Mammary epithelial cell (primary cell): Measurements from ENCODE around the gene KCTD20.

ENCODE experiments used
- EZH2 ChIP-seq: IDR thresholded peaks from 2 replicates; pipeline ENCODE4 v1.6.1; 2012; ENCODE audit warnings: low read length, inconsistent platforms, borderline replicate concordance
- TF ChIP-seq, protein P1 (sequence below), 2 donors: IDR thresholded peaks in 1 of 2; conservative IDR thresholded peaks in 1 of 2; 2 replicates each; pipeline ENCODE4 v1.5.1; 2011 to 2012; ENCODE audit warnings: inconsistent platforms in 2 of 2, low read length in 2 of 2, mild to moderate bottlenecking in 2 of 2, control low read depth in 1 of 2, low read depth in 1 of 2; ENCODE audit not compliant: insufficient read depth in 1 of 2; ENCODE audit errors: extremely low read depth in 1 of 2

DNA sequence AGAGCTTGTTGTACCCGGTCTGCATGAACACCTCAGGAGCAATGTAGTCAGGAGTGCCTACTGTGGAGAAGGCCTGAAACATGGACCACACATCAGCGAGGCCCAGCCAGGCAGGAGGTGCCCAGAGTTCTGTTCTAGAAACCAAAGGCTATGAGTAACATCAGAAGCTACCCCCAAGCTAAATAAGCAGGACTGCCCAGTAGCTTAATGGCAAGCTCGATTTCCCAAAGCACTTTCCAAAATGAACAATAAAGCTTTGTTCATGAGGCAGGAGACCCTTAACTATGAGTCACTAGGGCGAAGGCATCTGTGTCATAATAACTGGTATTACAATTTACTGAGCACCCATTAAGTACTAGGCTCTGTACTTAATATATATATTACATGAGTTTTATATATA lies 57.1 kb downstream of the KCTD20 start:
- TF ChIP-seq, protein P1, sequence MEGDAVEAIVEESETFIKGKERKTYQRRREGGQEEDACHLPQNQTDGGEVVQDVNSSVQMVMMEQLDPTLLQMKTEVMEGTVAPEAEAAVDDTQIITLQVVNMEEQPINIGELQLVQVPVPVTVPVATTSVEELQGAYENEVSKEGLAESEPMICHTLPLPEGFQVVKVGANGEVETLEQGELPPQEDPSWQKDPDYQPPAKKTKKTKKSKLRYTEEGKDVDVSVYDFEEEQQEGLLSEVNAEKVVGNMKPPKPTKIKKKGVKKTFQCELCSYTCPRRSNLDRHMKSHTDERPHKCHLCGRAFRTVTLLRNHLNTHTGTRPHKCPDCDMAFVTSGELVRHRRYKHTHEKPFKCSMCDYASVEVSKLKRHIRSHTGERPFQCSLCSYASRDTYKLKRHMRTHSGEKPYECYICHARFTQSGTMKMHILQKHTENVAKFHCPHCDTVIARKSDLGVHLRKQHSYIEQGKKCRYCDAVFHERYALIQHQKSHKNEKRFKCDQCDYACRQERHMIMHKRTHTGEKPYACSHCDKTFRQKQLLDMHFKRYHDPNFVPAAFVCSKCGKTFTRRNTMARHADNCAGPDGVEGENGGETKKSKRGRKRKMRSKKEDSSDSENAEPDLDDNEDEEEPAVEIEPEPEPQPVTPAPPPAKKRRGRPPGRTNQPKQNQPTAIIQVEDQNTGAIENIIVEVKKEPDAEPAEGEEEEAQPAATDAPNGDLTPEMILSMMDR (conservative IDR thresholded peaks at IDR 0.05 in 1 of 2, IDR thresholded peaks at IDR 0.05 in 1 of 2; ENCODE audit: extremely low read depth in 1 of 2, insufficient read depth in 1 of 2, low read depth in 1 of 2, low read length in 2 of 2) = no peak
- TF ChIP-seq EZH2 = no peak
